Muscle layer of duodenum (tissue), 2 donors: ENCODE measurements around the gene UCHL3.

ENCODE experiments used
- H3K27ac ChIP-seq: one replicate; pipeline ENCODE4 v1.7.0; 2013; ENCODE audit warnings: mild to moderate bottlenecking, low read length
- H3K27me3 ChIP-seq: one replicate; pipeline ENCODE4 v1.7.0; 2013; ENCODE audit warnings: low read depth, mild to moderate bottlenecking, control low read depth, low read length
- H3K36me3 ChIP-seq, 2 donors: one replicate each; pipeline ENCODE4 v1.7.0; 2013; ENCODE audit warnings: low read length in 2 of 2, control low read depth in 1 of 2, mild to moderate bottlenecking in 1 of 2; ENCODE audit not compliant: insufficient read depth in 2 of 2, control insufficient read depth in 1 of 2
- H3K4me1 ChIP-seq, 2 donors: one replicate each; pipeline ENCODE4 v1.7.0; 2013; ENCODE audit warnings: low read length in 2 of 2, mild to moderate bottlenecking in 2 of 2, control low read depth in 1 of 2, moderate library complexity in 1 of 2; ENCODE audit not compliant: insufficient read depth in 2 of 2, control insufficient read depth in 1 of 2
- H3K4me3 ChIP-seq, 2 donors: one replicate each; pipeline ENCODE4 v1.7.0; 2013; ENCODE audit warnings: low read length in 2 of 2, low read depth in 1 of 2, mild to moderate bottlenecking in 1 of 2
- H3K9me3 ChIP-seq, 2 donors: one replicate each; pipeline ENCODE4 v1.7.0; 2013; ENCODE audit warnings: low read length in 2 of 2, control low read depth in 1 of 2, mild to moderate bottlenecking in 1 of 2; ENCODE audit not compliant: control insufficient read depth in 1 of 2
- donor health status: healthy.

UCHL3 gene

DNA sequence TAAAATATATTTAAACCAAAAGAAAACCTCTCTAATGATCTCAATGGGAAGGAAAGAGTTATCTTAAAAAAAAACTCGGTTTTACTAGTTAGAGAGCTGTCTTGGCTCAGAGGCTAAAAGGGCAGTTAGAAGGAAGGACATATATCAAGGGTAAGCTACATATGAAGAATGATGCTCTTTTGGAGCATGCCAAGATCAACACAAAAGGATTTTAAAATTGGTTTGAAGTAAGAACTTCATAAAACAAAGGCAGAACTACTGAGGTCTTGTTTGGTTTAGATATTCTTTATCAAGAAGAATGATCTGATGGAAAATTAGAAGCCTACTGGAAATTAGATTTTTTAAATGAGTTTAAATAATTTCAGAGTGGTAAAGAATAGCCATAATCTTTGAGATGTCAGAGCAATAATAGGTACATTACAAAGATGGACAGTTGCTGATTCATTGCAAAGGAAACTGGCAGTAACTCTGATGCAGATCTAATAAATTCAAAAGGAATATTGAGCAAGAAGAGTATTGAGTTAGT, 47.1 kb downstream of the UCHL3 start:
- Histone ChIP-seq H3K27ac (no peak overlapping the region), H3K4me3 (no peak overlapping the region), H3K4me1 (no peaks in the 10 kb centered on the region), H3K27me3 (no peaks in the 10 kb centered on the region), H3K9me3 (no peaks in the 10 kb centered on the region), H3K36me3 (peaks cover 0 to 17% of the 10 kb centered on the region in 2 donors)

DNA sequence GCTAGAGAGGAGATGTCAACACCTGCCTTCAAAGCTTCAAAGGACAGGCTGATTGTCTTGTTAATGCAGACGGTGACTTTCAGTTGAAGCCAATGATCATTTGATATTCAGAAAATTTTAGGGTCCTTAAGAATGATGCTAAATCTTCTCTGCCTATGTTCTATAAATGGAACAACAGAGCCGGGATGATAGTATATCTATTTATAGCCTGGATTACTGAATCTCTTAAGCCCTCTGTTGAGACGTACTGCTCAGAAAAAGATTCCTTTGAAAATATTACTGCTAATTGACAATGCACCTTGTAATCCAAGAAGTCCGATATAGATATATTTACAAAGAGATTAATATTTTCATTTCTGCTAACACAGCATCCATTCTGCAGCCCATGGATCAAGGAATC, 50.8 kb downstream of the UCHL3 start:
- H3K9me3 ChIP-seq: no peaks in the 10 kb centered on the region
- H3K36me3 ChIP-seq: peaks cover 0 to 22% of the 10 kb centered on the region in 2 donors
- no peak overlapping the region for H3K27ac ChIP-seq
- no peaks in the 10 kb centered on the region for H3K27me3 ChIP-seq
- no peak overlapping the region for H3K4me3 ChIP-seq
- H3K4me1 ChIP-seq: no peaks in the 10 kb centered on the region

DNA sequence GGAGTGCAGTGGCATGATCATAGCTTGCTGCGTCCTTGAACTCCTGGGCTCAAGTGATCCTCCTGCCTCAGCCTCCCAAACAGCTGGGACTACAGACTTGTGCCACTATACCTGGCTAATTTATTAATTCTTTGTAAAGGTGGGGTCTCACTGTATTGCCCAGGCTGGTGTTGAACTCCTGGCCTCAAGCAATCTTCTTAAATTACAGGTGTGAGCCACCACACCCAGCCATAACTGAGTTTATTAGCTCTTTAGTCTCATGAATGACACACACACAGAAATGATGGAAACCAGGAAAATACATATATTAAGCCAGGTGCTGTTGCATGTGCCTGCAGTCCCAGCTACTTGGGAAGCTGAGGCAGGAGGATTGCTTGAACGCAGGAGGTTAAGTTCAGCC, 53.4 kb downstream of the UCHL3 start:
- Histone ChIP-seq H3K27me3 (no peaks in the 10 kb centered on the region), H3K9me3 (no peaks in the 10 kb centered on the region)

DNA sequence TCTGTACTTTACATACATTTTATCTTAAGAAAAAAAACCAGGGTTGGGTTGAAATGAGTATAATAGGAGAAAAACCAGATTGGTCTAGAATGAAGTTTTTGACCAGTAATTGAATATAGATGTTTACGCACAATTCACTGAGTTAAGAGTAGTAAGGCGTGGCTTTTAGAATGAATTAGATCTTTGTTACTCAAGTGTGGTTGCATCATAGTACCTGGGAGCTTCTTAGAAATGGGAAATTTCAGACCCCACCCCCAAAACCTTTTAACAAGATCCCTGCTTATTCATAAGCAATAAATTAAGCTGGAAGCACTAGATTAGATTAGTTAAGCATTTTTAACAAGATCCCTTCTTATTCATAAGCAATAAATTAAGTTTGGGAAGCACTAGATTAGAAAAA, 57.9 kb downstream of the UCHL3 start:
- Histone ChIP-seq H3K27me3 (no peaks in the 10 kb centered on the region), H3K4me1 (no peaks in the 10 kb centered on the region), H3K4me3 (no peak overlapping the region), H3K9me3 (no peaks in the 10 kb centered on the region), H3K36me3 (peaks cover 2 to 9% of the 10 kb centered on the region in 2 donors), H3K27ac (no peak overlapping the region)

More for the DNA sequence above, 53.4 kb downstream of the UCHL3 start:
- H3K36me3 ChIP-seq: peaks cover 9 to 21% of the 10 kb centered on the region in 2 donors
- H3K4me1 ChIP-seq: no peaks in the 10 kb centered on the region
- H3K4me3 ChIP-seq: no peak overlapping the region
- no peak overlapping the region for H3K27ac ChIP-seq

DNA sequence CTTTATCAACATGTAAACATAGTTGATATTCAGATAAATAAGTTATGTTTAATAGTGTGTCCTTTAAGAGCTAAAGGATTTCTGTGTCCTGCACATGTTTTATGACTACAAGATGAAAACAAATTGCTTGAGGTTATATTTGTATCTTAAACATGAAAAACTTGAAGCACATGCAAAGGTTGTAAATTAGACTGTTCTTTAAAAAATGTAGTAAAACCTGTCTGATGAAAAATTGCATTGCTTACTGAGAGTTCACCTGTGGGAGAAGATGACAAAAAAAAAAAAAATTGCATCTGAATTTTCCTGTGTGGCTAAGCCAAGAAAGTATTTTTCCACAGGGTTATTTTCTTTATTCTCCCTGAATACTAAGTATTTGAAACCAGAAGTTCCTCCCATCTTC, 60.9 kb downstream of the UCHL3 start:
- H3K9me3 ChIP-seq: no peaks in the 10 kb centered on the region
- no peaks in the 10 kb centered on the region for H3K4me1 ChIP-seq
- no peak overlapping the region for H3K27ac ChIP-seq
- H3K4me3 ChIP-seq: no peak overlapping the region
- peaks cover 0 to 9% of the 10 kb centered on the region in 2 donors for H3K36me3 ChIP-seq
- no peaks in the 10 kb centered on the region for H3K27me3 ChIP-seq

DNA sequence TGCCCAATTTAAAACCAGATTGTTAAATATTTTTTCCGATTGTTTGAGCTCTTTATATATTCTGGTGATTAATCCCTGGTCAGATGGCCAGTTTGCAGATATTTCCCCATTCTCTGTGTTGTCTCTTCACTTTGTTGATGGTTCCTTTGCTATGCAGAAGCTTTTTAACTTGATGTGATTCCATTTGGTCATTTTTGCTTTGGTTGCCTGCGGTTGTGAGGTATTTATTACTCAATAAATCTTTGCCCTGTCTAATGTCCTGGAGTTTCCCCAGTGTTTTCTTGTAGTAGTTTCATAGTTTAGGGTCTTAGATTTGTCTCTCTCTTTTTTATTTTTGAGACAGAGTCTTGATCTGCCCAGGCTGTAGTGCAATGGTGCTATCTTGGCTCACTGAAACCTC, 62.8 kb downstream of the UCHL3 start:
- H3K27ac ChIP-seq: no peak overlapping the region
- H3K36me3 ChIP-seq: no peaks in the 10 kb centered on the region
- no peaks in the 10 kb centered on the region for H3K27me3 ChIP-seq
- no peak overlapping the region for H3K4me3 ChIP-seq
- H3K9me3 ChIP-seq: no peaks in the 10 kb centered on the region
- no peaks in the 10 kb centered on the region for H3K4me1 ChIP-seq

DNA sequence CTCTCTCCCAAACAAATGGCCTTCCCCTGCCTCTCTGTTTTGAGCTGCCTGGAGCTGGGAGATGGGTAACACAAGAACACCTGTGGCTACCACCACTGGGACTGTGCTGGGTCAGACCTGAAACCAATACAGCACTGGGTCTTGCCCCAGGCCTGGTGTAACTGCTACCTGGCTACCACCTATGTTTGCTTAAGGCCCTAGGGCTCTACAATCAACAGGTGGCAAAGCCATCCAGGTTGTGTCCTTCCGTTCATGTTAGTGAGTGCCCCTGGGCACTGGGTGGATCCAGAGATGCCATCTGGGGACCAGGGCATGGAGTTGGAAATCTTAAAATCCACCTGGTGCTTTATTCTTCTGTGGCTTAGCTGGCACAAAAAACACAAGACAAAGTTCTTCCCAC, 67.6 kb downstream of the UCHL3 start:
- Histone ChIP-seq H3K4me1 (no peaks in the 10 kb centered on the region), H3K27ac (no peak overlapping the region), H3K36me3 (peaks cover 0 to 3% of the 10 kb centered on the region in 2 donors), H3K9me3 (no peaks in the 10 kb centered on the region), H3K27me3 (no peaks in the 10 kb centered on the region), H3K4me3 (no peak overlapping the region)

DNA sequence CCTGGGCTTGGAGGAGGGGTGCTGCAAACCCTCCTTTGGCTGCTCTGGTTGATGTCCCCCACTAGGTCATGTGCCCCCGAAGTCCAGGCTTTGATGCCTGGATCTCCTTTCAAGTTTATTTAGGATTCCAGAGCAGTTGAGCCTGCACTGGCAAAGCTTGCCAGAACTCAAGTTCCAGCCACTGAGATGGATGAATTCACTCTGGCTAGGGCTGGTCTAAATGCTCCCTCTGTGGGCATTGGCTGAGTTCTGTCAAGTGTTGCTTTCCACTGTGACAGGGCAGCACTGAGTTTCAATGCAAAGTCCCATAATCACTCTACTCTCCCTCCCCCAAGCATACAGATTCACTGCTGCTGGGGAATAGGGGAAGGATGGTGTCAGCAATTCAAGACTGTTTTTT, 68.7 kb downstream of the UCHL3 start:
- peaks cover 0 to 3% of the 10 kb centered on the region in 2 donors for H3K36me3 ChIP-seq
- H3K4me1 ChIP-seq: no peaks in the 10 kb centered on the region
- no peak overlapping the region for H3K4me3 ChIP-seq
- H3K27me3 ChIP-seq: no peaks in the 10 kb centered on the region
- H3K27ac ChIP-seq: no peak overlapping the region
- H3K9me3 ChIP-seq: no peaks in the 10 kb centered on the region

DNA sequence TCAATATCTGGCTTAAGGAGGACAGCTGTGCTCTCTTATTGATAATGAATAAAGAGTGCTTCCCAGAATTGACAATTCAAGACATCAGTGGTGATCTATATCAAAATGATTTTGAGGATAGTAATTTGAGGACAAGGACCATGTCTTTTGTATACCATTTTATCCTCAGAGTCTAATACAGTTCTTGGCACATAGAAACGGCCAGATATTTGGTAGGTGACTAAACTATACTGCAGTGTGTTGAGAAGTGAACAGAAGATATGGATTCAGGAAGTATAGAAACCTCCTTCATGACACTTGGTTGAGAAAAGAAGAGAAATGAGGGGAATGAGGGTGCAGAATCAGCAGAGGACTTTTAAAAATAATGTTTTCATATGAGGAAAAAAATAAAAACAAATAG, 70.4 kb downstream of the UCHL3 start:
- Histone ChIP-seq H3K27me3 (no peaks in the 10 kb centered on the region), H3K36me3 (peaks cover 0 to 3% of the 10 kb centered on the region in 2 donors), H3K27ac (no peak overlapping the region), H3K4me3 (no peak overlapping the region), H3K4me1 (no peaks in the 10 kb centered on the region), H3K9me3 (no peaks in the 10 kb centered on the region)

DNA sequence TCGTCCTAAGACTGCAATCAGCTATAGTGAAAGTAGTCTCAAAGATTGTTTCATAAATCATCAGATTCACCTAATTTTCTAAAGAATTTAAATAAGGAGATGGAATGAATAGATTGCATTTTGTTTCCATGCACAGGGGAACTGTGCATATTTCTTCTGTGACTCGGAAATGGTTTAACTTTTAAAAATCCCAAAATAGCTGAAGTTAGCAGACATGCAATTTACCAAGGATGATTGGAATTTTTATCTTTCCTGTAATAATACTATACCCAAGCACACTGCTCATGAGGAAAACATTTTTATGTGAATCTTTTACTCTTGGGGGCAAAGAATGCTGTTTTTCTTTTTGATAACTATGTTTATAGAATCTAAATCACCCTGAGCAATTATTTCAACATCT, 71.6 kb downstream of the UCHL3 start:
- Histone ChIP-seq H3K36me3 (peaks cover 0 to 3% of the 10 kb centered on the region in 2 donors), H3K4me3 (no peak overlapping the region), H3K9me3 (no peaks in the 10 kb centered on the region), H3K27me3 (no peaks in the 10 kb centered on the region), H3K27ac (no peak overlapping the region), H3K4me1 (no peaks in the 10 kb centered on the region)

DNA sequence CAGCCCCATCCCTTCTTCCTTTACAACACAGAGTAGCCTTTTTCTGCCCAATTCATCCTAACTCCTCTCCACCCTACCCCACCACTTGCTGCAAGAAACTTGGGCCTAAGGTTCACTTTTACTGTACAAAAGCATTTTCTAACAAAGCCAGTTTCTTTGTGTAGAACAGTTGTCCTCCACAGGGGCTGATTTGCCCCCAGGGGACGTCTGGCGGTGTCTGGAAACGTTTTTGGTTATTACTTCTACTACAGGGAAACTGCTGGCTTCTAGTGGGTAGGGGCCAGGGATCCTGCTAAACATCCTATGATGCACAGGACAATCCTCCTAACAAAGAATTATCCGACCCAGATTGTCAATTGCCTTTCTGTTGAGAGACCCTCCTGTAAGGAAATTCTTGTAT, 79.2 kb downstream of the UCHL3 start:
- Histone ChIP-seq H3K27me3 (no peaks in the 10 kb centered on the region), H3K27ac (no peak overlapping the region), H3K36me3 (no peaks in the 10 kb centered on the region), H3K9me3 (no peaks in the 10 kb centered on the region), H3K4me3 (no peak overlapping the region), H3K4me1 (no peaks in the 10 kb centered on the region)

DNA sequence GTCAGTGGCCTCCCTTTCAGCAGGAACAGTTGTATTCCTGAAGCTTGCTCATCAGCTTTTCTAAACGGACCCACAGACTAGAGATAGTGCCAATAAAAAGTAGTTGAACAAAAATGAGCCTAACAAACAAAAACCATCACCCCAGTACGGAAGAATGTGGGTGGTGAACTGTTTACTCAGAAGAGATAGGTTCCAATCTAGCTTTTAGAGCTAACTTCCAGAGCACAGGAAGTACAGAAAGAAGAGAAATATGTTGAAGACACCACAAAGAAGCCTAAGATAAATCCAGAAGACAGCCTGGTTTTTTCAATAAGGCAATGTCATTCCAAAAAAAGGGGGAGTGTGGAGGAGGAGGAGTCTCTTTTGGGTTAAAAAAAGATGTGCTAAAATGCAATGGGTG, 83.7 kb downstream of the UCHL3 start:
- H3K36me3 ChIP-seq: no peaks in the 10 kb centered on the region
- H3K4me1 ChIP-seq: peaks cover 0 to 10% of the 10 kb centered on the region in 2 donors
- H3K4me3 ChIP-seq: no peak overlapping the region
- H3K27ac ChIP-seq: no peak overlapping the region
- peaks cover 0 to 4% of the 10 kb centered on the region in 2 donors for H3K9me3 ChIP-seq
- peaks cover 3% of the 10 kb centered on the region for H3K27me3 ChIP-seq
